Adrenal gland (tissue), 12 donors: Measurements from ENCODE around the gene SVOP. TPM values are rescaled to one million over a fixed set of nuclear protein-coding genes. Genes with fewer than 3 reads are reported as not detected.

ENCODE experiments used
- DNase-seq, 7 donors: peaks; one replicate each; pipeline ENCODE4 v3.0.0-alpha.2; 2019 to 2020
- H3K27ac ChIP-seq, 5 donors: fragments of 200-600 bp; sonication (generic) in 4 of 5; 1 replicate in 3 of 5; 2 replicates in 2 of 5; pipeline versions ENCODE4 v1.5.1 to v1.8.0; 2016 to 2020; ENCODE audit warnings: mild to moderate bottlenecking in 1 of 5
- H3K27me3 ChIP-seq: fragments of 200-600 bp; 2 replicates; pipeline ENCODE4 v1.8.0; 2021
- H3K36me3 ChIP-seq, 2 donors: fragments of 200-600 bp; replicated peaks in 1 of 2; 1 replicate in 1 of 2; 2 replicates in 1 of 2; pipeline versions ENCODE4 v1.5.1 to v1.8.0; 2018 to 2022
- H3K4me1 ChIP-seq, 2 donors: fragments of 200-600 bp; replicated peaks in 1 of 2; 1 replicate in 1 of 2; 2 replicates in 1 of 2; pipeline versions ENCODE4 v1.5.1 to v1.8.0; 2018 to 2021
- H3K4me3 ChIP-seq, 4 donors: fragments of 200-600 bp; sonication (generic) in 3 of 4; one replicate each; pipeline ENCODE4 v1.5.1; 2016 to 2018
- H3K9me3 ChIP-seq, 3 donors: fragments of 200-600 bp; sonication (generic) in 1 of 3; replicated peaks in 1 of 3; 1 replicate in 2 of 3; 2 replicates in 1 of 3; pipeline versions ENCODE4 v1.5.1 to v1.8.0; 2016 to 2021
- CTCF ChIP-seq, 6 experiments: fragments of 450-650 bp in 4 of 6; fragments of 200-600 bp in 2 of 6; sonication (generic) in 1 of 6; IDR thresholded peaks; 1 replicate in 5 of 6; 2 replicates in 1 of 6; pipeline versions ENCODE4 v1.5.1 to v1.8.0; 2016 to 2021; ENCODE audit warnings: antibody characterized with exemption in 6 of 6, mild to moderate bottlenecking in 2 of 6, moderate library complexity in 1 of 6
- POLR2A ChIP-seq, 2 donors: fragments of 450-650 bp; IDR thresholded peaks; one replicate each; pipeline ENCODE4 v1.6.1; 2017; ENCODE audit warnings: antibody characterized with exemption in 2 of 2, mild to moderate bottlenecking in 2 of 2, moderate library complexity in 1 of 2
- WGBS, 4 donors: extraction: QIAGEN DNeasy Blood & Tissue Kit in 2 of 4; methylation state at CpG; one replicate each; pipeline versions ENCODE4 v1.1.5 to v1.1.7; 2013 to 2017; 5-methylcytosine and 5-hydroxymethylcytosine counted together
- intact Hi-C, 2 donors: fragments of 100-400 bp; cut with DNase I; formaldehyde crosslinking; loops; one replicate each; pipeline versions ENCODE4 v1.14.1 to v1.15.0; 2022 to 2023
- polyA plus RNA-seq, 3 donors: library from polyadenylated mRNA; stranded (reverse); fragments of 200-250 nt in 2 of 3; fragments of 350-450 nt in 1 of 3; fragmentation: Illumina TruSeq in 1 of 3; extraction: RNeasy Lipid Tissue Mini Kit (QIAGEN cat#74804) in 1 of 3; gene quantifications; one replicate each; pipeline ENCODE4 v1.2.3, GENCODE V29; 2013 to 2014
- total RNA-seq, 9 donors: library from RNA; depleted of rRNA in 4 of 9; stranded (reverse); fragments of >200 nt in 4 of 9; fragments of 120-200 nt in 1 of 9; fragmentation: NEBNext Ultra II Directional in 1 of 9; extraction: Animal tissue kit (Norgen Biotek cat#: 25700) in 1 of 9; gene quantifications; one replicate each; pipeline versions ENCODE4 v1.1.0 to v1.2.4, GENCODE V29; 2013 to 2023
- donor health status: healthy with polysubstance abuse.
- donor health status: Bipolar disorder and iron deficiency.
- donor health status: DM: yes; HTN: yes; CAD: no.
- donor health status: DM: no; HTN: no; CAD: no.
- donor health status: DM: no; HTN: no; CAD: no.
- donor health status: DM: yes; HTN: yes; CAD: no.

Gene SVOP
- total and polyA plus RNA-seq, 12 donors: 0.08 to 2.6 (median 0.98) TPM; not detected in 4

GRCh38 chr12:108906971-108907370, 113.9 kb downstream of the SVOP start:
- Histone ChIP-seq H3K27me3 (no peaks in the 10 kb centered on the region), H3K4me1 (no peaks in the 10 kb centered on the region), H3K9me3 (no peaks in the 10 kb centered on the region), H3K4me3 (no peak overlapping the region), H3K27ac (peak overlapping the region in 1 of 5 donors; percentile 33), H3K36me3 (no peaks in the 10 kb centered on the region)
- intact Hi-C loops: no loop called here
- whole genome bisulfite sequencing, 4 donors: 74 to 91% (median 80%) methylated on average over 2 of the region's 2 CpGs
- TF ChIP-seq POLR2A (IDR thresholded peaks at IDR 0.05): no peak
- TF ChIP-seq CTCF (IDR thresholded peaks at IDR 0.05): no peak
- DNase-seq: no peak

GRCh38 chr12:108905725-108906124, 115.1 kb downstream of the SVOP start:
- Histone ChIP-seq H3K4me3 (no peak overlapping the region), H3K36me3 (no peaks in the 10 kb centered on the region), H3K27ac (peak overlapping the region in 2 of 5 donors; percentile 39 to 65), H3K9me3 (no peaks in the 10 kb centered on the region), H3K4me1 (no peaks in the 10 kb centered on the region), H3K27me3 (no peaks in the 10 kb centered on the region)
- DNase-seq: no peak
- intact Hi-C loops: no loop called here
- TF ChIP-seq CTCF (IDR thresholded peaks at IDR 0.05) (no peak), POLR2A (IDR thresholded peaks at IDR 0.05) (no peak)
- 65 to 81% (median 76%) methylated on average over 5 of the region's 5 CpGs for WGBS, 4 donors

- 72 to 83% (median 78%) methylated on average over 5 of the region's 5 CpGs for WGBS, 4 donors
- Histone ChIP-seq H3K36me3 (no peaks in the 10 kb centered on the region), H3K27ac (no peak overlapping the region), H3K4me3 (no peak overlapping the region), H3K9me3 (no peaks in the 10 kb centered on the region), H3K27me3 (no peaks in the 10 kb centered on the region), H3K4me1 (no peaks in the 10 kb centered on the region)
- DNase-seq: no peak
- intact Hi-C loops: no loop called here
- TF ChIP-seq CTCF (IDR thresholded peaks at IDR 0.05) (no peak), POLR2A (IDR thresholded peaks at IDR 0.05) (no peak)
Measured at GRCh38 chr12:108899145-108899544, 121.7 kb downstream of the SVOP start.

- intact Hi-C loops: no loop called here
- Histone ChIP-seq H3K4me1 (no peaks in the 10 kb centered on the region), H3K4me3 (no peak overlapping the region), H3K27me3 (no peaks in the 10 kb centered on the region), H3K9me3 (no peaks in the 10 kb centered on the region), H3K27ac (no peak overlapping the region), H3K36me3 (no peaks in the 10 kb centered on the region)
- TF ChIP-seq POLR2A (IDR thresholded peaks at IDR 0.05): no peak
- no peak for TF ChIP-seq CTCF (IDR thresholded peaks at IDR 0.05)
- WGBS, 4 donors: 70 to 88% (median 80%) methylated on average over 4 of the region's 4 CpGs
- DNase-seq: no peak
Measured at GRCh38 chr12:108896817-108897216, 124.1 kb downstream of the SVOP start.
